Epithelial cell of proximal tubule (primary cell): Measurements from ENCODE around the gene EYA3. TPM values are rescaled to one million over a fixed set of nuclear protein-coding genes. Genes with fewer than 3 reads are reported as not detected.
A peak's percentile ranks its signal among the peaks of the same experiment; 100 is the strongest.

Source experiments
- DNase-seq: peaks from one replicate; pipeline ENCODE4 v3.0.0-alpha.2; 2011; ENCODE audit warnings: low read depth
- H3K4me3 ChIP-seq: 2 replicates; pipeline ENCODE4 v1.5.1; 2011; ENCODE audit warnings: low read depth, mild to moderate bottlenecking, low read length
- CTCF ChIP-seq: conservative IDR thresholded peaks from 2 replicates; pipeline ENCODE4 v1.5.1; 2012; ENCODE audit warnings: low read depth, mild to moderate bottlenecking, low read length
- total RNA-seq: library from RNA; depleted of rRNA; stranded (reverse); fragments of >200 nt; gene quantifications from 2 replicates; pipeline ENCODE4 v1.2.3, GENCODE V29; 2015

The EYA3 gene
- total RNA-seq, 1 donor from 2014 or later: 22.2 TPM

GRCh38 chr1:27941671-27942540 lies 146.5 kb downstream of the EYA3 start:
- no peak for DNase-seq
- TF ChIP-seq CTCF: no peak
- H3K4me3 ChIP-seq: no peak overlapping the region

- TF ChIP-seq CTCF: no peak
- no peak for DNase-seq
- H3K4me3 ChIP-seq: no peak overlapping the region
Observed at GRCh38 chr1:27940870-27941560, 147.4 kb downstream of the EYA3 start.

GRCh38 chr1:27940297-27940696 lies 148.1 kb downstream of the EYA3 start:
- H3K4me3 ChIP-seq: no peak overlapping the region
- no peak for DNase-seq
- TF ChIP-seq CTCF: peak; percentile 35

GRCh38 chr1:27938488-27938887 lies 149.9 kb downstream of the EYA3 start:
- DNase-seq: no peak
- no peak for TF ChIP-seq CTCF
- no peak overlapping the region for H3K4me3 ChIP-seq

GRCh38 chr1:27937524-27937836 lies 150.9 kb downstream of the EYA3 start:
- DNase-seq: no peak

GRCh38 chr1:27936370-27936769 lies 152.0 kb downstream of the EYA3 start:
- TF ChIP-seq CTCF: no peak
- no peak for DNase-seq

More at GRCh38 chr1:27937524-27937836, 150.9 kb downstream of the EYA3 start:
- no peak for TF ChIP-seq CTCF
- no peak overlapping the region for H3K4me3 ChIP-seq

GRCh38 chr1:27935721-27936120 lies 152.7 kb downstream of the EYA3 start:
- no peak for DNase-seq
- TF ChIP-seq CTCF: no peak
- peak overlapping the region; percentile 54 for H3K4me3 ChIP-seq

More at GRCh38 chr1:27936370-27936769, 152.0 kb downstream of the EYA3 start:
- no peak overlapping the region for H3K4me3 ChIP-seq
